DOHH2 (cell line): Measurements from ENCODE around the gene CDH6.

Source experiments
- H3F3A ChIP-seq: fragments of 200-600 bp; sonication (generic), shearing (Covaris generic); 2 replicates; pipeline ENCODE4 v1.6.0; 2016; ENCODE audit warnings: antibody characterized with exemption, mild to moderate bottlenecking; ENCODE audit not compliant: control insufficient read depth, insufficient read depth
- H3K27ac ChIP-seq: fragments of 200-600 bp; sonication (generic); 2 replicates; pipeline ENCODE4 v1.5.1; 2014; ENCODE audit warnings: low read depth, mild to moderate bottlenecking, low read length, moderate library complexity
- H3K27me3 ChIP-seq: fragments of 200-600 bp; sonication (generic); 2 replicates; pipeline ENCODE4 v1.6.1; 2014; ENCODE audit warnings: mild to moderate bottlenecking, low read length, mixed read lengths; ENCODE audit not compliant: control insufficient read depth
- H3K36me3 ChIP-seq: fragments of 200-600 bp; sonication (generic); 2 replicates; pipeline ENCODE4 v1.6.1; 2014; ENCODE audit warnings: mild to moderate bottlenecking, low read length, moderate library complexity, mixed read lengths; ENCODE audit not compliant: control insufficient read depth
- H3K4me1 ChIP-seq: fragments of 200-600 bp; sonication (generic); 2 replicates; pipeline ENCODE4 v1.6.1; 2014; ENCODE audit warnings: mild to moderate bottlenecking, low read length, mixed read lengths; ENCODE audit not compliant: control insufficient read depth
- H3K4me2 ChIP-seq: fragments of 200-600 bp; sonication (generic); 2 replicates; pipeline ENCODE4 v1.6.0; 2014; ENCODE audit warnings: mild to moderate bottlenecking, low read length, moderate library complexity
- H3K4me3 ChIP-seq: fragments of 200-600 bp; sonication (generic); 2 replicates; pipeline ENCODE4 v1.5.1; 2014; ENCODE audit warnings: mild to moderate bottlenecking, low read length, mixed read lengths
- H3K79me2 ChIP-seq: fragments of 200-600 bp; sonication (generic); 2 replicates; pipeline ENCODE4 v1.6.1; 2014; ENCODE audit warnings: mild to moderate bottlenecking, low read length, mixed read lengths; ENCODE audit not compliant: control insufficient read depth
- H3K9me2 ChIP-seq: fragments of 200-600 bp; sonication (generic); replicated peaks from 2 replicates; pipeline ENCODE4 v1.6.1; 2014; ENCODE audit warnings: mild to moderate bottlenecking, low read length, mixed read lengths; ENCODE audit not compliant: control insufficient read depth
- H3K9me3 ChIP-seq: fragments of 200-600 bp; sonication (generic); 2 replicates; pipeline ENCODE4 v1.6.1; 2014; ENCODE audit warnings: antibody characterized with exemption, low read length, mixed read lengths; ENCODE audit not compliant: control insufficient read depth, insufficient read depth
- H4K20me1 ChIP-seq: fragments of 200-600 bp; sonication (generic); 2 replicates; pipeline ENCODE4 v1.6.0; 2014; ENCODE audit warnings: low read depth, mild to moderate bottlenecking, antibody characterized with exemption, low read length, moderate library complexity; ENCODE audit not compliant: control insufficient read depth, insufficient read depth
- EZH2phosphoT487 ChIP-seq: fragments of 200-600 bp; sonication (generic); IDR thresholded peaks from 2 replicates; pipeline ENCODE4 v1.6.1; 2017; ENCODE audit warnings: borderline replicate concordance, mild to moderate bottlenecking, antibody characterized with exemption, low read length, moderate library complexity, mixed read lengths
- TF ChIP-seq, protein P1 (sequence below): fragments of 200-600 bp; sonication (generic); IDR thresholded peaks from one replicate; pipeline ENCODE4 v1.5.1; 2014; ENCODE audit warnings: antibody characterized with exemption, mild to moderate bottlenecking, low read depth, low read length; ENCODE audit not compliant: poor library complexity, severe bottlenecking

CDH6 gene

DNA sequence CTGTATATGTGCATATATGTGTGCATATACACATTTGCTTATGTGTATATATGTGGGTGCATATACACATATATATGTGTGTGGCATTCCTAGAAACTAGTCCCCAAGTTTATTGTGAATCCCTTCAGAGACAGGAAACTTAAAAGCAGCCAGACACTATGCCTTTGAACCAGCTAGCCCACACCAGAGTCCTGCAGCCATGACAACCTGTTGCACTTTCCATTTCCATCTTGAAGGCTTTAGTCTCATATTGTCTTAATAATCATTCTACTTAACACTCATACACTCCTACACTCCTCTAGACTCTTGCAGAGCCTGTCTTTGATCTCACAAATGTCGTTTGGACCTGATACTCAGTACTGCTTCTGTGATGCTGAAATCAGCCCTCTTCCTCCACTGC is 34.8 kb upstream of the CDH6 start:
- H3K4me2 ChIP-seq = no peak overlapping the region
- H3K27me3 ChIP-seq = no peaks in the 10 kb centered on the region
- no peaks in the 10 kb centered on the region for H3F3A ChIP-seq
- no peaks in the 10 kb centered on the region for H3K36me3 ChIP-seq
- H3K27ac ChIP-seq = no peak overlapping the region
- no peak overlapping the region for H3K4me3 ChIP-seq
- no peaks in the 10 kb centered on the region for H3K9me2 ChIP-seq
- H4K20me1 ChIP-seq = no peaks in the 10 kb centered on the region
- TF ChIP-seq EZH2phosphoT487 = no peak
- TF ChIP-seq, protein P1, sequence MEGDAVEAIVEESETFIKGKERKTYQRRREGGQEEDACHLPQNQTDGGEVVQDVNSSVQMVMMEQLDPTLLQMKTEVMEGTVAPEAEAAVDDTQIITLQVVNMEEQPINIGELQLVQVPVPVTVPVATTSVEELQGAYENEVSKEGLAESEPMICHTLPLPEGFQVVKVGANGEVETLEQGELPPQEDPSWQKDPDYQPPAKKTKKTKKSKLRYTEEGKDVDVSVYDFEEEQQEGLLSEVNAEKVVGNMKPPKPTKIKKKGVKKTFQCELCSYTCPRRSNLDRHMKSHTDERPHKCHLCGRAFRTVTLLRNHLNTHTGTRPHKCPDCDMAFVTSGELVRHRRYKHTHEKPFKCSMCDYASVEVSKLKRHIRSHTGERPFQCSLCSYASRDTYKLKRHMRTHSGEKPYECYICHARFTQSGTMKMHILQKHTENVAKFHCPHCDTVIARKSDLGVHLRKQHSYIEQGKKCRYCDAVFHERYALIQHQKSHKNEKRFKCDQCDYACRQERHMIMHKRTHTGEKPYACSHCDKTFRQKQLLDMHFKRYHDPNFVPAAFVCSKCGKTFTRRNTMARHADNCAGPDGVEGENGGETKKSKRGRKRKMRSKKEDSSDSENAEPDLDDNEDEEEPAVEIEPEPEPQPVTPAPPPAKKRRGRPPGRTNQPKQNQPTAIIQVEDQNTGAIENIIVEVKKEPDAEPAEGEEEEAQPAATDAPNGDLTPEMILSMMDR = no peak
- no peaks in the 10 kb centered on the region for H3K4me1 ChIP-seq
- H3K9me3 ChIP-seq = no peaks in the 10 kb centered on the region
- no peaks in the 10 kb centered on the region for H3K79me2 ChIP-seq

GRCh38 chr5:31161781-31162181 is 31.7 kb upstream of the CDH6 start:
- H3K9me2 ChIP-seq = no peaks in the 10 kb centered on the region
- TF ChIP-seq, protein P1 = no peak
- TF ChIP-seq EZH2phosphoT487 = no peak
- H3K27ac ChIP-seq = no peak overlapping the region
- H3K4me2 ChIP-seq = no peak overlapping the region
- no peak overlapping the region for H3K4me3 ChIP-seq
- H3F3A ChIP-seq = no peaks in the 10 kb centered on the region
- H3K36me3 ChIP-seq = no peaks in the 10 kb centered on the region
- H4K20me1 ChIP-seq = no peaks in the 10 kb centered on the region
- H3K4me1 ChIP-seq = no peaks in the 10 kb centered on the region
- no peaks in the 10 kb centered on the region for H3K9me3 ChIP-seq
- no peaks in the 10 kb centered on the region for H3K79me2 ChIP-seq
- H3K27me3 ChIP-seq = no peaks in the 10 kb centered on the region

DNA sequence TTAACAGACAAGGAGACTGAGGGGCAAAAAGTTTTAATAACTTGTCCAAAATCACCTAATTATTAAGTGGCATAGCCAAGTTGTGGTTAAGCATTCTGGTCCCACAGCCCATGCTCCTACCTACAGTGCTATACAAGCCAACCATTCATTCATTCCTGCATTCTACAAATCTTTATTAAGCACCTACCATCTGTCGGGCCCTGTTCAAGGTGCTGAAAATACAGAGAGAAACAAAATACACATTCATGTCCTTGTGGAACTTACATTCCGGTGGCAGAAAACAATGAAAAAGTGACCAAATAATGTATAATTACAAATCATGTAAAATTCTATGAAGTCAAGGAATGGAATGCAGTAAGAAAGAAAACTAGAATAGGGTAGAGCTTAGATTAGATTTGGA is 27.8 kb upstream of the CDH6 start:
- no peaks in the 10 kb centered on the region for H3K79me2 ChIP-seq
- no peaks in the 10 kb centered on the region for H3K4me1 ChIP-seq
- no peak overlapping the region for H3K4me3 ChIP-seq
- no peaks in the 10 kb centered on the region for H4K20me1 ChIP-seq
- no peak overlapping the region for H3K27ac ChIP-seq
- no peaks in the 10 kb centered on the region for H3K9me2 ChIP-seq
- no peaks in the 10 kb centered on the region for H3K27me3 ChIP-seq
- H3K4me2 ChIP-seq = no peak overlapping the region
- H3F3A ChIP-seq = no peaks in the 10 kb centered on the region
- no peaks in the 10 kb centered on the region for H3K36me3 ChIP-seq
- H3K9me3 ChIP-seq = no peaks in the 10 kb centered on the region
- TF ChIP-seq, protein P1 = no peak
- TF ChIP-seq EZH2phosphoT487 = no peak

GRCh38 chr5:31169379-31169778 is 24.1 kb upstream of the CDH6 start:
- H3K9me2 ChIP-seq = no peaks in the 10 kb centered on the region
- H4K20me1 ChIP-seq = no peaks in the 10 kb centered on the region

More at GRCh38 chr5:31169379-31169778, 24.1 kb upstream of the CDH6 start:
- H3K9me3 ChIP-seq = no peaks in the 10 kb centered on the region
- H3K4me3 ChIP-seq = no peak overlapping the region
- no peaks in the 10 kb centered on the region for H3F3A ChIP-seq
- no peak for TF ChIP-seq EZH2phosphoT487
- no peak overlapping the region for H3K27ac ChIP-seq
- no peak overlapping the region for H3K4me2 ChIP-seq
- H3K27me3 ChIP-seq = no peaks in the 10 kb centered on the region
- H3K79me2 ChIP-seq = no peaks in the 10 kb centered on the region
- H3K4me1 ChIP-seq = no peaks in the 10 kb centered on the region
- no peaks in the 10 kb centered on the region for H3K36me3 ChIP-seq
